GM23338 (cell line): ENCODE measurements around the gene ATP6V1E1. TPM values are rescaled to one million over a fixed set of nuclear protein-coding genes. Genes with fewer than 3 reads are reported as not detected.

Source experiments
- ATAC-seq: fragments of 200-7000 bp; cut with Tn5 transposase; 3 replicates; pipeline ENCODE4 v1.9.1; 2020
- DNase-seq: peaks from one replicate; pipeline ENCODE4 v3.0.0-alpha.2; 2015; ENCODE audit warnings: low spot score
- H2AFZ ChIP-seq: fragments of 200-600 bp; sonication (generic); 2 replicates; pipeline ENCODE4 v1.8.0; 2016; ENCODE audit warnings: antibody characterized with exemption, mild to moderate bottlenecking, moderate library complexity
- H3F3A ChIP-seq: fragments of 200-600 bp; sonication (generic); replicated peaks from 2 replicates; pipeline ENCODE4 v1.8.0; 2017; ENCODE audit warnings: antibody characterized with exemption, mixed run types, low read depth
- H3K27ac ChIP-seq: fragments of 200-600 bp; sonication (generic); 2 replicates; pipeline ENCODE4 v1.6.1; 2016; ENCODE audit warnings: low read depth
- H3K27me3 ChIP-seq: fragments of 200-600 bp; sonication (generic); 2 replicates; pipeline ENCODE4 v1.8.0; 2016; ENCODE audit warnings: mild to moderate bottlenecking, mixed run types, moderate library complexity; ENCODE audit not compliant: insufficient read depth
- H3K36me3 ChIP-seq: fragments of 200-600 bp; sonication (generic); 2 replicates; pipeline ENCODE4 v1.8.0; 2016; ENCODE audit warnings: mild to moderate bottlenecking; ENCODE audit not compliant: insufficient read depth
- H3K4me1 ChIP-seq: fragments of 200-600 bp; sonication (generic); 2 replicates; pipeline ENCODE4 v1.8.0; 2016; ENCODE audit warnings: mild to moderate bottlenecking, moderate library complexity; ENCODE audit not compliant: insufficient read depth
- H3K4me2 ChIP-seq: fragments of 200-600 bp; sonication (generic); 2 replicates; pipeline ENCODE4 v1.7.1; 2017; ENCODE audit warnings: mixed run types
- H3K4me3 ChIP-seq: fragments of 200-600 bp; sonication (generic); 2 replicates; pipeline ENCODE4 v1.6.1; 2016; ENCODE audit warnings: mixed run types
- H3K79me2 ChIP-seq: fragments of 200-600 bp; sonication (generic); replicated peaks from 2 replicates; pipeline ENCODE4 v1.8.0; 2017; ENCODE audit warnings: mild to moderate bottlenecking; ENCODE audit not compliant: insufficient read depth
- H3K9me2 ChIP-seq: fragments of 200-600 bp; sonication (generic); 2 replicates; pipeline ENCODE4 v1.8.0; 2017; ENCODE audit not compliant: insufficient read depth
- H4K20me1 ChIP-seq: fragments of 200-600 bp; sonication (generic); replicated peaks from 2 replicates; pipeline ENCODE4 v1.8.0; 2017; ENCODE audit warnings: mild to moderate bottlenecking; ENCODE audit not compliant: insufficient read depth
- H3K27ac Mint-ChIP-seq: 2 replicates; pipeline ENCODE4 v1.8.0; 2020; ENCODE audit warnings: inconsistent platforms, mild to moderate bottlenecking, moderate library complexity, mixed read lengths
- H3K27me3 Mint-ChIP-seq: 3 replicates; pipeline ENCODE4 v1.8.0; 2022; ENCODE audit warnings: low read depth, mild to moderate bottlenecking, moderate library complexity, mixed read lengths, inconsistent platforms; ENCODE audit not compliant: insufficient read depth, poor library complexity
- H3K36me3 Mint-ChIP-seq: 3 replicates; pipeline ENCODE4 v1.8.0; 2021; ENCODE audit warnings: low read depth, mild to moderate bottlenecking, inconsistent platforms, moderate library complexity, mixed read lengths
- H3K4me1 Mint-ChIP-seq: 3 replicates; pipeline ENCODE4 v1.8.0; 2020; ENCODE audit warnings: mild to moderate bottlenecking, inconsistent platforms, mixed read lengths
- H3K4me3 Mint-ChIP-seq: 3 replicates; pipeline ENCODE4 v1.8.0; 2021; ENCODE audit warnings: moderate library complexity, mild to moderate bottlenecking, inconsistent platforms, mixed read lengths
- H3K9me3 Mint-ChIP-seq: 3 replicates; pipeline ENCODE4 v1.8.0; 2020; ENCODE audit warnings: moderate library complexity, mild to moderate bottlenecking, inconsistent platforms, mixed read lengths
- CREB1 ChIP-seq: fragments of 250-450 bp; sonication (Bioruptor Pico); IDR thresholded peaks from 2 replicates; pipeline ENCODE4 v1.5.0; 2020; ENCODE audit warnings: low read depth, mild to moderate bottlenecking, moderate library complexity
- EZH2 ChIP-seq: fragments of 200-600 bp; sonication (generic); IDR thresholded peaks from one replicate; pipeline ENCODE4 v1.8.0; 2017; ENCODE audit warnings: antibody characterized with exemption, mild to moderate bottlenecking, low read depth; ENCODE audit not compliant: unreplicated experiment
- EZH2phosphoT487 ChIP-seq: fragments of 200-600 bp; sonication (generic); IDR thresholded peaks from one replicate; pipeline ENCODE4 v1.8.1; 2018; ENCODE audit warnings: antibody characterized with exemption; ENCODE audit not compliant: unreplicated experiment
- POLR2AphosphoS5 ChIP-seq: IDR thresholded peaks from 2 replicates; pipeline ENCODE4 v1.6.1; 2016; ENCODE audit warnings: antibody characterized with exemption, low read depth
- STAT1 ChIP-seq: IDR thresholded peaks from one replicate; pipeline ENCODE4 v1.6.1; 2016; ENCODE audit warnings: antibody characterized with exemption; ENCODE audit not compliant: unreplicated experiment
- ZNF114 ChIP-seq: fragments of 250-450 bp; sonication (Bioruptor Pico); IDR thresholded peaks from 2 replicates; pipeline ENCODE4 v1.5.0; 2020; ENCODE audit warnings: mild to moderate bottlenecking, moderate library complexity
- ZNF331 ChIP-seq: fragments of 250-450 bp; sonication (Bioruptor Pico); IDR thresholded peaks from 2 replicates; pipeline ENCODE4 v1.5.0; 2020; ENCODE audit warnings: low read depth, mild to moderate bottlenecking, moderate library complexity
- polyA plus RNA-seq: library from polyadenylated mRNA; unstranded; fragments of >200 nt; fragmentation: Nextera tagmentation; extraction: Ambion mirVana; gene quantifications from 2 replicates; pipeline ENCODE4 v1.2.1, GENCODE V29; 2016
- total RNA-seq: library from RNA; depleted of rRNA; stranded (reverse); fragments of >200 nt; shearing (Covaris generic); gene quantifications from 2 replicates; pipeline ENCODE4 v1.2.3, GENCODE V29; 2014
- TF ChIP-seq, protein P1 (sequence below): fragments of 250-450 bp; sonication (Bioruptor Pico); IDR thresholded peaks from 2 replicates; pipeline ENCODE4 v1.5.0; 2020; ENCODE audit warnings: mild to moderate bottlenecking, moderate library complexity
- TF ChIP-seq, protein P2 (sequence below): IDR thresholded peaks from 2 replicates; pipeline ENCODE4 v1.6.1; 2016; ENCODE audit warnings: antibody characterized with exemption
- TF ChIP-seq, protein P3 (sequence below), 2 experiments: fragments of 200-600 bp in 1 of 2; sonication (generic) in 1 of 2; conservative IDR thresholded peaks; 2 replicates each; pipeline versions ENCODE4 v1.5.1 to v1.6.1; 2016 to 2017; ENCODE audit warnings: antibody characterized with exemption in 2 of 2, low read depth in 2 of 2, mild to moderate bottlenecking in 2 of 2, moderate library complexity in 1 of 2

ATP6V1E1 gene
- total and polyA plus RNA-seq, 2 experiments from 2014 or later, result 74.5 to 81.7 TPM

DNA sequence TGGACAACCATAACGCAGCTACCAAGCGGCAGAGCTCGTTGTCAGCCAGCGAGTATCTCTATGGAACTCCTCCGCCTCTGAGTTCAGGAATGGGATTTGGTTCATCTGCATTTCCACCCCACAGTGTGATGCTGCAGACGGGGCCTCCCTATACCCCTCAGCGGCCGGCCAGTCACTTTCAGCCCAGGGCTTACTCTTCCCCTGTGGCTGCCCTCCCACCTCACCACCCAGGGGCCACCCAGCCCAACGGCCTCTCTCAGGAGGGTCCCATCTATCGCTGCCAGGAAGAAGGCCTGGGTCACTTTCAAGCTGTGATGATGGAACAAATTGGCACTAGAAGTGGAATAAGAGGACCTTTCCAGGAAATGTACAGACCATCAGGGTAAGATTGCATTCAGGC is 79.4 kb downstream of the ATP6V1E1 start:
- Histone ChIP-seq H4K20me1 (peaks cover under 1% of the 10 kb centered on the region), H2AFZ (no peak overlapping the region), H3F3A (peaks cover 13% of the 10 kb centered on the region), H3K4me3 (no peak overlapping the region), H3K27me3 (no peaks in the 10 kb centered on the region), H3K4me2 (no peak overlapping the region), H3K4me1 (no peaks in the 10 kb centered on the region), H3K79me2 (peaks cover 9% of the 10 kb centered on the region), H3K9me2 (no peaks in the 10 kb centered on the region), H3K27ac (no peak overlapping the region), H3K36me3 (peaks cover 60% of the 10 kb centered on the region)
- Mint-ChIP-seq H3K36me3 (peaks cover 89% of the 10 kb centered on the region), H3K4me1 (no peaks in the 10 kb centered on the region), H3K4me3 (no peak overlapping the region), H3K27me3 (peaks cover 9% of the 10 kb centered on the region), H3K27ac (no peak overlapping the region), H3K9me3 (no peaks in the 10 kb centered on the region)
- no peak for ATAC-seq
- no peak for DNase-seq
- TF ChIP-seq, protein P1, sequence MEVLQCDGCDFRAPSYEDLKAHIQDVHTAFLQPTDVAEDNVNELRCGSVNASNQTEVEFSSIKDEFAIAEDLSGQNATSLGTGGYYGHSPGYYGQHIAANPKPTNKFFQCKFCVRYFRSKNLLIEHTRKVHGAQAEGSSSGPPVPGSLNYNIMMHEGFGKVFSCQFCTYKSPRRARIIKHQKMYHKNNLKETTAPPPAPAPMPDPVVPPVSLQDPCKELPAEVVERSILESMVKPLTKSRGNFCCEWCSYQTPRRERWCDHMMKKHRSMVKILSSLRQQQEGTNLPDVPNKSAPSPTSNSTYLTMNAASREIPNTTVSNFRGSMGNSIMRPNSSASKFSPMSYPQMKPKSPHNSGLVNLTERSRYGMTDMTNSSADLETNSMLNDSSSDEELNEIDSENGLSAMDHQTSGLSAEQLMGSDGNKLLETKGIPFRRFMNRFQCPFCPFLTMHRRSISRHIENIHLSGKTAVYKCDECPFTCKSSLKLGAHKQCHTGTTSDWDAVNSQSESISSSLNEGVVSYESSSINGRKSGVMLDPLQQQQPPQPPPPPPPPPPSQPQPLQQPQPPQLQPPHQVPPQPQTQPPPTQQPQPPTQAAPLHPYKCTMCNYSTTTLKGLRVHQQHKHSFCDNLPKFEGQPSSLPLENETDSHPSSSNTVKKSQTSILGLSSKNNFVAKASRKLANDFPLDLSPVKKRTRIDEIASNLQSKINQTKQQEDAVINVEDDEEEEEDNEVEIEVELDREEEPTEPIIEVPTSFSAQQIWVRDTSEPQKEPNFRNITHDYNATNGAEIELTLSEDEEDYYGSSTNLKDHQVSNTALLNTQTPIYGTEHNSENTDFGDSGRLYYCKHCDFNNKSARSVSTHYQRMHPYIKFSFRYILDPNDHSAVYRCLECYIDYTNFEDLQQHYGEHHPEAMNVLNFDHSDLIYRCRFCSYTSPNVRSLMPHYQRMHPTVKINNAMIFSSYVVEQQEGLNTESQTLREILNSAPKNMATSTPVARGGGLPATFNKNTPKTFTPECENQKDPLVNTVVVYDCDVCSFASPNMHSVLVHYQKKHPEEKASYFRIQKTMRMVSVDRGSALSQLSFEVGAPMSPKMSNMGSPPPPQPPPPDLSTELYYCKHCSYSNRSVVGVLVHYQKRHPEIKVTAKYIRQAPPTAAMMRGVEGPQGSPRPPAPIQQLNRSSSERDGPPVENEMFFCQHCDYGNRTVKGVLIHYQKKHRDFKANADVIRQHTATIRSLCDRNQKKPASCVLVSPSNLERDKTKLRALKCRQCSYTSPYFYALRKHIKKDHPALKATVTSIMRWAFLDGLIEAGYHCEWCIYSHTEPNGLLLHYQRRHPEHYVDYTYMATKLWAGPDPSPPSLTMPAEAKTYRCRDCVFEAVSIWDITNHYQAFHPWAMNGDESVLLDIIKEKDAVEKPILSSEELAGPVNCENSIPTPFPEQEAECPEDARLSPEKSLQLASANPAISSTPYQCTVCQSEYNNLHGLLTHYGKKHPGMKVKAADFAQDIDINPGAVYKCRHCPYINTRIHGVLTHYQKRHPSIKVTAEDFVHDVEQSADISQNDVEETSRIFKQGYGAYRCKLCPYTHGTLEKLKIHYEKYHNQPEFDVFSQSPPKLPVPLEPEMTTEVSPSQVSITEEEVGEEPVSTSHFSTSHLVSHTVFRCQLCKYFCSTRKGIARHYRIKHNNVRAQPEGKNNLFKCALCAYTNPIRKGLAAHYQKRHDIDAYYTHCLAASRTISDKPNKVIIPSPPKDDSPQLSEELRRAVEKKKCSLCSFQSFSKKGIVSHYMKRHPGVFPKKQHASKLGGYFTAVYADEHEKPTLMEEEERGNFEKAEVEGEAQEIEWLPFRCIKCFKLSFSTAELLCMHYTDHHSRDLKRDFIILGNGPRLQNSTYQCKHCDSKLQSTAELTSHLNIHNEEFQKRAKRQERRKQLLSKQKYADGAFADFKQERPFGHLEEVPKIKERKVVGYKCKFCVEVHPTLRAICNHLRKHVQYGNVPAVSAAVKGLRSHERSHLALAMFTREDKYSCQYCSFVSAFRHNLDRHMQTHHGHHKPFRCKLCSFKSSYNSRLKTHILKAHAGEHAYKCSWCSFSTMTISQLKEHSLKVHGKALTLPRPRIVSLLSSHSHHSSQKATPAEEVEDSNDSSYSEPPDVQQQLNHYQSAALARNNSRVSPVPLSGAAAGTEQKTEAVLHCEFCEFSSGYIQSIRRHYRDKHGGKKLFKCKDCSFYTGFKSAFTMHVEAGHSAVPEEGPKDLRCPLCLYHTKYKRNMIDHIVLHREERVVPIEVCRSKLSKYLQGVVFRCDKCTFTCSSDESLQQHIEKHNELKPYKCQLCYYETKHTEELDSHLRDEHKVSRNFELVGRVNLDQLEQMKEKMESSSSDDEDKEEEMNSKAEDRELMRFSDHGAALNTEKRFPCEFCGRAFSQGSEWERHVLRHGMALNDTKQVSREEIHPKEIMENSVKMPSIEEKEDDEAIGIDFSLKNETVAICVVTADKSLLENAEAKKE, result no peak
- TF ChIP-seq ZNF114 (CRISPR knock-in tag), result no peak
- TF ChIP-seq, protein P2, sequence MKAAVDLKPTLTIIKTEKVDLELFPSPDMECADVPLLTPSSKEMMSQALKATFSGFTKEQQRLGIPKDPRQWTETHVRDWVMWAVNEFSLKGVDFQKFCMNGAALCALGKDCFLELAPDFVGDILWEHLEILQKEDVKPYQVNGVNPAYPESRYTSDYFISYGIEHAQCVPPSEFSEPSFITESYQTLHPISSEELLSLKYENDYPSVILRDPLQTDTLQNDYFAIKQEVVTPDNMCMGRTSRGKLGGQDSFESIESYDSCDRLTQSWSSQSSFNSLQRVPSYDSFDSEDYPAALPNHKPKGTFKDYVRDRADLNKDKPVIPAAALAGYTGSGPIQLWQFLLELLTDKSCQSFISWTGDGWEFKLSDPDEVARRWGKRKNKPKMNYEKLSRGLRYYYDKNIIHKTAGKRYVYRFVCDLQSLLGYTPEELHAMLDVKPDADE, result no peak
- no peak for TF ChIP-seq POLR2AphosphoS5
- TF ChIP-seq, protein P3, sequence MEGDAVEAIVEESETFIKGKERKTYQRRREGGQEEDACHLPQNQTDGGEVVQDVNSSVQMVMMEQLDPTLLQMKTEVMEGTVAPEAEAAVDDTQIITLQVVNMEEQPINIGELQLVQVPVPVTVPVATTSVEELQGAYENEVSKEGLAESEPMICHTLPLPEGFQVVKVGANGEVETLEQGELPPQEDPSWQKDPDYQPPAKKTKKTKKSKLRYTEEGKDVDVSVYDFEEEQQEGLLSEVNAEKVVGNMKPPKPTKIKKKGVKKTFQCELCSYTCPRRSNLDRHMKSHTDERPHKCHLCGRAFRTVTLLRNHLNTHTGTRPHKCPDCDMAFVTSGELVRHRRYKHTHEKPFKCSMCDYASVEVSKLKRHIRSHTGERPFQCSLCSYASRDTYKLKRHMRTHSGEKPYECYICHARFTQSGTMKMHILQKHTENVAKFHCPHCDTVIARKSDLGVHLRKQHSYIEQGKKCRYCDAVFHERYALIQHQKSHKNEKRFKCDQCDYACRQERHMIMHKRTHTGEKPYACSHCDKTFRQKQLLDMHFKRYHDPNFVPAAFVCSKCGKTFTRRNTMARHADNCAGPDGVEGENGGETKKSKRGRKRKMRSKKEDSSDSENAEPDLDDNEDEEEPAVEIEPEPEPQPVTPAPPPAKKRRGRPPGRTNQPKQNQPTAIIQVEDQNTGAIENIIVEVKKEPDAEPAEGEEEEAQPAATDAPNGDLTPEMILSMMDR (conservative IDR thresholded peaks at IDR 0.05; ENCODE audit: low read depth in 2 of 2), result no peak
- no peak for TF ChIP-seq CREB1 (CRISPR knock-in tag)
- TF ChIP-seq EZH2phosphoT487, result no peak
- no peak for TF ChIP-seq STAT1
- no peak for TF ChIP-seq ZNF331 (CRISPR knock-in tag)
- no peak for TF ChIP-seq EZH2
